Raji (cell line): ENCODE results near the gene CRNKL1.

ENCODE experiments used
- POLR2A ChIP-seq: IDR thresholded peaks from 2 replicates; pipeline ENCODE4 v1.6.1; 2011; ENCODE audit warnings: low read depth, low read length, control low read depth; ENCODE audit not compliant: insufficient read depth

CRNKL1 gene

GRCh38 chr20:19998990-19999705, 53.1 kb downstream of the CRNKL1 start:
- TF ChIP-seq POLR2A, result no peak

DNA sequence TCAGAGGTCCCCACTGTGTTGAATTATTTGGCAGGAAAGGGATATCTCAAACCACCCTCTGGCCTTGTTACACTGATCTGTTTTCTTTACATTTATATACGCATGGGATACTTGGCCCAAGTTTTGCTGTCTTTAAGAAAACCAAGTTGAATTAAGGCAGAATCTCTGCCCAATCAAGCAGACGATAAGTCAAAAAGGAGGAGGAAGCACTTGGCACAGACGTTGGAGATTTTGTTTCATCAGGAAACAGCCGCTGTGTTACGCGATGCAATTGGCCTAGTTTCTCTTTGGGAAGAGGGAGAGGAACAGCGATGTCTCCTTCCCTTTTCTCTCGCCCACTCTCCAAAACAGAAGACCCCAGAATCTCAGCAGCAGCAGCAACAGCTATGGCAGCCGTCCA, 55.3 kb downstream of the CRNKL1 start:
- no peak for TF ChIP-seq POLR2A

DNA sequence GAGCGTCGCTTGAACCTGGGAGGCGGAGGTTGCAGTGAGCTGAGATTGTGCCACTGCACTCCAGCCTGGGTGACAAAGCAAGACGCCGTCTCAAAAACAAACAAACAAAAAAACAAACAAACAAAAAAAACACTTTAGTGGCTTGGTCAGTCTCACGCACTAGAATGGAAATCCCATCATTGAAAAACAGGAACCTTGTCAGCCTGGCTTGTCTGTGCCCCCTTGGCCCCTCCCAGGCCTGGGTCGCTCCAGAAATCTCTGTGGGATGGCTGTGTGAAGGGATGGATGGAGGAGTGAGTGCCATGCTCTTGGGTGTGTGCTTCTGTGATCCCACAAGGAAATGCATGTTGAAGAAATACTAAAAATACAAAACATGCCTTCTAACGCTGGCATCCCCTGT, 56.0 kb downstream of the CRNKL1 start:
- TF ChIP-seq POLR2A, result no peak

- no peak for TF ChIP-seq POLR2A
These were observed 56.9 kb downstream of the CRNKL1 start for GRCh38 chr20:19995220-19995863.

DNA sequence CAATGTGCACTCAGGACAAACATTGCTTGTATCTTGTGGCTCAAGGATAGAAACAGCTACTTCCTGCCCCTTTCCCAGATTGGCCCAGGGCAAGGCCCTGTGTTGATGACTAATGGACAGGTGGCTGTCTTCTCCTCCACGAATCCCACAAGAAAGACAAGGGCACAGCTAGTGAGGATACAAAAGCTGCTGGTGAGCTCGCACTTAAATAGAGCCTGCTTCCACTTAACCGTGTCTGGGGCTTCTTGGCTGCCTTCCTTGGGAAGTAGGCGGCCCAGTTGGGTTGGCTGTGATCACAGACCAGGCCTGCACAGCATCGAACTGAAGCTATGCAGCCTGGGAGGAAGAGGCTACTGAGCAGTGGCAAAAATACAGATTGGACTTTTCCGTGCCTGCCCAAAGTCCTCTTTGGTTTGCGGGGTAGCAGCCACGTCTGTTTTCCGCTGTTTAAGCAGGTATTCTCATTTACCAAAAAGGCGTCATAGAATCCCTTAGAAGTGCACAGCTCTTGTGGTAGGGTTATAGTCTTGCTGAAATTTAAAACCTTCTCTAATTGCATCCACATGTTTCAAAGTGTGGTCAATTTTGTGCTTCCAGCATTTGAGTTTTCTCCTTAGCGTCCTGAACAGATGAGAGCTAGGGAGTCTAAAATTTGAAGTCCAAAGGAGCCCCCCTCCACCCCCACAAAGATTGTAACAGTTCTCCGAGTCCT, 58.2 kb downstream of the CRNKL1 start:
- TF ChIP-seq POLR2A, result no peak

DNA sequence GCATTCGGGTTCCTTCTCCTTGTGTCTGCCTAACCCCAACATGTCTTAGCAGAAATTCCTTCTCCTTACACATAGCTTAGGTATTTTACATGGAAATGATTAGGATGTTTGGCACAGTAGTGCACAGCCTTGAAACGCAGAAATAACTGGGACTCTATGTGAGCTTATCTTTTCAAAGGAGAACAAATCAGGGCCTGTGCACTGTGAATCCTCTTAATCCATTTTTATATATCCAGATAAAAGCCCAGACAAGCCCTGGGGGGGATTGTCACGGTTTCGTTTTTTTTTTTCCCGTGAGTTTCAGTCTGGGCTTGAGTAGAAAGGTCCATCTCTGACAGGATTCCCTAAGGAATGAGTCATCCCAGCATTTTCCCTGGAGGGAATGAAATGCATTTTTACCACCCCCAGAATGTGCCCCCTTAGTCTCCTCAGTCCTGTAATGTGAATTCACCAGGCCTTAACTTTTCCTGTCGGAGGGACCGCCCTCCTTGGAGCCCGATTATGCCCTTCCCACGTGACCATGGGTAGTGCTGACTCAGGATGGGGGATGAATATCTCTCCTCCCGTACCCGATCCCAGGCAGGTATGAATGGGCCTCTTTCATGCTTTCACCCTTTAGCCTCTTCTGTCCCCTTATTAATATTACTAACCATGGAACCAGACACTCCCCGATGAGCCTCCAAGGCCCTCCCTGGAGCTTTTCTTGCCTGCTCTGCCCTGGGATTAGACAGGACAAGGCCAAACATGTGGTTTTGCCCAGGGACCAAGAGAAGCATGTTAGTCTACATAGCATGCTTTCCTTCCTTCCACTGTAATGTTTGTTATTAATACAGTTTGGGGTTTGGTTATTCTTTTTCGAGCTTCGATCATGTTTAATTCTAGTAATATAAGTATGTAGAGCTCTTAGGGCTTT, 59.0 kb downstream of the CRNKL1 start:
- TF ChIP-seq POLR2A, result no peak

DNA sequence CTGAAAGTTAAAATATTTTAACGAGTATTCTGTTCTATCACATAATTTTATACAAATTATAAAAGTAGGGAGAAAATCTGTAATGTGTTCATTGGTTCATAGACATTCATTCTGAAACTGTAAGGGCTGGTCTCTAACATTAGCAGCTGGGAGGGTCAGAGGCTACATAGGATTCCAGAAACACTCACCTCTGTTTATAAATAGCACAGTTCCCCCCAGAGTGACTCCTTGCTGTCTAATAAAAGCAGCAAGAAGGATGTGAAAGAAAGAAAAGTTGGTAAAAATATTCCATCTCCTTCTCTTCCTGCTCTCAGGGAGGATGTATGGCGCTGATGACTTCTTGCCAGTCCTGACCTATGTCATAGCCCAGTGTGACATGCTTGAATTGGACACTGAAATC, 60.4 kb downstream of the CRNKL1 start:
- no peak for TF ChIP-seq POLR2A

- no peak for TF ChIP-seq POLR2A
These were observed 61.0 kb downstream of the CRNKL1 start for GRCh38 chr20:19991308-19991707.

DNA sequence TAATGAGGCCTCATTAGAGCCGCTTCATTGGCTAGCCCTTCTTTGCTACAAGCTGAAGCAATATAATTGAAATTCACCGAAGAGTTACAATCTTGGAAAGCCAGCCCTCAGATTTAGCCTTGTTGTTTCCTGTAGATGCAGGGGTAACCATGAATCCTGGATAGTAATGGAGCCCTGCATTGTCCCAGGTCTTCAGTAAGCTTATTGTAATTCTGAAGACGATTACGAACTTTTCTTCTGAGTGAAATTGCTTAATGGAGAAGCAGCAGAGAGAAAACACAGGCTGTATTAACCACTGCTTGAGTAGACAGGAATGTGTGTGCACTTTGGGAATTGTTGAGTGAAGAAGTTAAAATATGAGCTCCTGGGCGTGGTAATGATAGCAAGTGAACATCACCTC, 61.4 kb downstream of the CRNKL1 start:
- TF ChIP-seq POLR2A, result no peak

DNA sequence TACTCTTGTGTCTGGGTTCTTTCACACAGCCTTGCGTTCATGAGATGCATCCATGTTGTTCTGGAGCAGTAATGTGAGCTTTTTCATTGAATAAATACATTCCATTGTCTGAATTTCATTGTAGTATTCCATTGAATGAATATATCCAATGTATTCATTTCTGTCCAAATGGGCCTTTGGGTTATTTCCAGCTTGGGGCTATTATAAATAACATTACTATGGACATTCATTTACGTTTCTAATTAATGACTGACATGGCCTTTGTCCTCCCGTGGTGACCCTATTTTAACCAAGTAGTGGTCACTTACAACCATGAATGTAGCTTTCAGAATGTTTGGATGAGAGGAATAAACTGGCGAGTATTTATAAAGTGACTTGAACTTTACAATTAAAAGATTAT, 65.2 kb downstream of the CRNKL1 start:
- no peak for TF ChIP-seq POLR2A

DNA sequence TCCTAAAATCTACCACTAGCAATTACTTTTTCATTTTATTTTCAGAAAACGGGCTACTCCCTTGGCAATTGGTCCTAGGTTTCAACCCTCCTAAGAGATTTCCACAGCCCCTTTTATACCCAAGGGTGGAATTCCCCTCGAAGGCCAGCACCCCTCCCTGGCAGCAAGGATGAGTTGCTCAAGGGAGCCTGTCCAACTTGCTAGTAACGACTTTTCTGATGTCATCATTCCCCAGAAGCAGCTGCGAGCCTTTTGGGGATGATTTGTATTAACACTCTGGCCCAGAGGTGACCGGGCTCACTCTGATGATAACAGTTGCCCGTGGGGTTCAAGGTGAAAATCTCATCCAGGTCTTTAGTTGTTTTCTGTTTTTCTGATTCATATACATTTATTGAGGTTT, 65.8 kb downstream of the CRNKL1 start:
- no peak for TF ChIP-seq POLR2A
